Measurements from ENCODE around the gene ADGRG3. TPM values are rescaled to one million over a fixed set of nuclear protein-coding genes. Genes with fewer than 3 reads are reported as not detected.
A peak's percentile ranks its signal among the peaks of the same experiment; 100 is the strongest.

The ADGRG3 gene
- polyA plus RNA-seq, 3 donors, result 0.41 to 1.0 TPM; not detected in 1

DNA sequence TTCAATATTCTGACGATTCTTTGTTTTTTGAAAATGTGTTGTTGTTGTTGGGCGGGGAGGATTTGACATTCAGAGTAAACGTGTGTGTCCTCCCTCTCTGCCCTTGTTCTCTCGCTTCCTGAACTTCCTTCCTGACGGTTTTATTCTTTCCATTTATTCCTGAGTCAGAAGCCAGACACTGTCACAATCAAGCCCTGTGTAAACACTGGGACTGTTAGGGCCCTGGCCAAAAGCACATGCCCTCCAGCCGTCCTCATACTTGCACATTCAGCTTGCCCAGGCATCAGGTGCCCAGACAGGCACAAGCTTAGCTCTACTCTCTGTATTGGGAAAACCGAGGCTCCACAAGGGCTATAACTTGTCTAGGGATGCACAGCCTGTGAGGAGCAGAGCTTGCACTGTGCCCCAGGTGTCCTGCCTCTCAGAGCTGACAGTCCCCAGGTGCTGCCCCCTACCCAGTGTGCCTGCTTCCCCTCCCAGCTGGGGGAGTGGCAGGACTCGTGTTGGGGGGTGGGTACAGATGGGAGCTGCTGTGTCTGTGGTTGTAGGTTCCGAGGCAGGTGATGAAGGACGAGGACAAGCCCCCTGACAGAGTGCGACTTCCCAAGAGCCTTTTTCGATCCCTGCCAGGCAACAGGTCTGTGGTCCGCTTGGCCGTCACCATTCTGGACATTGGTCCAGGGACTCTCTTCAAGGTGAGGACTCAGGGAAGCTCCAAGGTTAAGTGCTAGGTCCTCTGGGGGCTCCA lies 9.7 kb downstream of the ADGRG3 start:
- Histone ChIP-seq H3K9me3 (replicated peaks in 1 of 2; ENCODE audit: control insufficient read depth in 1 of 2, insufficient read depth in 1 of 2, low read length in 2 of 2) (no peaks in the 10 kb centered on the region), H3K36me3 (replicated peaks in 1 of 2; ENCODE audit: control insufficient read depth in 1 of 2, insufficient read depth in 2 of 2, low read length in 2 of 2) (no peaks in the 10 kb centered on the region), H3K27ac (ENCODE audit: low read depth in 1 of 2, low read length in 2 of 2) (no peak overlapping the region), H3K4me3 (replicated peaks in 1 of 3; ENCODE audit: low read depth in 2 of 3, low read length in 3 of 3) (no peak overlapping the region), H3K4me1 (ENCODE audit: control insufficient read depth in 1 of 2, insufficient read depth in 2 of 2, low read length in 2 of 2) (peaks cover 31 to 50% of the 10 kb centered on the region in 2 donors), H3K27me3 (ENCODE audit: control insufficient read depth in 2 of 2, insufficient read depth in 2 of 2, low read length in 2 of 2) (no peaks in the 10 kb centered on the region), H4K20me1 (ENCODE audit: insufficient read depth, low read length) (no peaks in the 10 kb centered on the region), H3K4me2 (replicated peaks; ENCODE audit: extremely low read depth, low read length, poor library complexity, severe bottlenecking) (no peak overlapping the region), H2AFZ (ENCODE audit: insufficient read depth, low read depth, low read length, poor library complexity, severe bottlenecking) (no peak overlapping the region), H3K79me2 (ENCODE audit: insufficient read depth, low read length) (no peaks in the 10 kb centered on the region), H3K9ac (ENCODE audit: insufficient read depth, low read length, poor library complexity, severe bottlenecking) (no peak overlapping the region)
- peaks cover 42% of the 10 kb centered on the region for H3K4me1 Mint-ChIP-seq
- H3K27me3 Mint-ChIP-seq (ENCODE audit: low read depth in 3 of 3), result peaks cover 2 to 4% (median 4%) of the 10 kb centered on the region in 3 donors
- TF ChIP-seq, protein P1, sequence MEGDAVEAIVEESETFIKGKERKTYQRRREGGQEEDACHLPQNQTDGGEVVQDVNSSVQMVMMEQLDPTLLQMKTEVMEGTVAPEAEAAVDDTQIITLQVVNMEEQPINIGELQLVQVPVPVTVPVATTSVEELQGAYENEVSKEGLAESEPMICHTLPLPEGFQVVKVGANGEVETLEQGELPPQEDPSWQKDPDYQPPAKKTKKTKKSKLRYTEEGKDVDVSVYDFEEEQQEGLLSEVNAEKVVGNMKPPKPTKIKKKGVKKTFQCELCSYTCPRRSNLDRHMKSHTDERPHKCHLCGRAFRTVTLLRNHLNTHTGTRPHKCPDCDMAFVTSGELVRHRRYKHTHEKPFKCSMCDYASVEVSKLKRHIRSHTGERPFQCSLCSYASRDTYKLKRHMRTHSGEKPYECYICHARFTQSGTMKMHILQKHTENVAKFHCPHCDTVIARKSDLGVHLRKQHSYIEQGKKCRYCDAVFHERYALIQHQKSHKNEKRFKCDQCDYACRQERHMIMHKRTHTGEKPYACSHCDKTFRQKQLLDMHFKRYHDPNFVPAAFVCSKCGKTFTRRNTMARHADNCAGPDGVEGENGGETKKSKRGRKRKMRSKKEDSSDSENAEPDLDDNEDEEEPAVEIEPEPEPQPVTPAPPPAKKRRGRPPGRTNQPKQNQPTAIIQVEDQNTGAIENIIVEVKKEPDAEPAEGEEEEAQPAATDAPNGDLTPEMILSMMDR (IDR thresholded peaks at IDR 0.05), result no peak
- H3K4me3 Mint-ChIP-seq, result no peak overlapping the region
- WGBS (ENCODE audit: insufficient coverage), result 59% methylated on average over 12 of the region's 14 CpGs
- intact Hi-C loops (cut with micrococcal nuclease), result no loop called here
- H3K27ac Mint-ChIP-seq, result peak overlapping the region in 1 of 7 donors; percentile 48
- no peak for DNase-seq
- H3K9me3 Mint-ChIP-seq, result no peaks in the 10 kb centered on the region
- no peaks in the 10 kb centered on the region for H3K36me3 Mint-ChIP-seq

DNA sequence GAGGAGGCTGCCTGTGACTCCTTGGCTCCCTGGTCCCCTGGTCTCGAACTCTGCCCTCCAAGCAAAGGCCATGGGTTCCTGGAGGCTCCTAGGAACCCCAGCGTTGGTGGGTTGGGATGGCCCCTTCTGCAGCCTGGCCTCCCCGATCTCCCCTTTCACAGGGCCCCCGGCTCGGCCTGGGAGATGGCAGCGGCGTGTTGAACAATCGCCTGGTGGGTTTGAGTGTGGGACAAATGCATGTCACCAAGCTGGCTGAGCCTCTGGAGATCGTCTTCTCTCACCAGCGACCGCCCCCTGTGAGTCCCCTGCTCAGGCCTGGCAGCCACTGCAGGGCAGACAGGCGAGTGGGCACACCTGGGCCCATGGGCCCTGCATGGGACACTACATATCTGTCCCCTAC lies 10.9 kb downstream of the ADGRG3 start:
- DNase-seq, result no peak
- Histone ChIP-seq H2AFZ (ENCODE audit: insufficient read depth, low read depth, low read length, poor library complexity, severe bottlenecking) (no peak overlapping the region), H3K9ac (ENCODE audit: insufficient read depth, low read length, poor library complexity, severe bottlenecking) (no peak overlapping the region), H3K36me3 (replicated peaks in 1 of 2; ENCODE audit: control insufficient read depth in 1 of 2, insufficient read depth in 2 of 2, low read length in 2 of 2) (no peaks in the 10 kb centered on the region), H3K4me2 (replicated peaks; ENCODE audit: extremely low read depth, low read length, poor library complexity, severe bottlenecking) (no peak overlapping the region), H3K79me2 (ENCODE audit: insufficient read depth, low read length) (no peaks in the 10 kb centered on the region), H3K4me1 (ENCODE audit: control insufficient read depth in 1 of 2, insufficient read depth in 2 of 2, low read length in 2 of 2) (peaks cover 33 to 54% of the 10 kb centered on the region in 2 donors), H3K9me3 (replicated peaks in 1 of 2; ENCODE audit: control insufficient read depth in 1 of 2, insufficient read depth in 1 of 2, low read length in 2 of 2) (no peaks in the 10 kb centered on the region), H3K27ac (ENCODE audit: low read depth in 1 of 2, low read length in 2 of 2) (no peak overlapping the region), H3K4me3 (replicated peaks in 1 of 3; ENCODE audit: low read depth in 2 of 3, low read length in 3 of 3) (no peak overlapping the region), H3K27me3 (ENCODE audit: control insufficient read depth in 2 of 2, insufficient read depth in 2 of 2, low read length in 2 of 2) (no peaks in the 10 kb centered on the region), H4K20me1 (ENCODE audit: insufficient read depth, low read length) (no peaks in the 10 kb centered on the region)
- WGBS (ENCODE audit: insufficient coverage), result 93% methylated on average over 9 of the region's 12 CpGs
- TF ChIP-seq, protein P1 (IDR thresholded peaks at IDR 0.05), result no peak
- H3K4me3 Mint-ChIP-seq, result no peak overlapping the region
- no peaks in the 10 kb centered on the region for H3K36me3 Mint-ChIP-seq
- H3K27me3 Mint-ChIP-seq (ENCODE audit: low read depth in 3 of 3), result peaks cover 0 to 3% (median 2%) of the 10 kb centered on the region in 3 donors
- H3K9me3 Mint-ChIP-seq, result no peaks in the 10 kb centered on the region
- peaks cover 44% of the 10 kb centered on the region for H3K4me1 Mint-ChIP-seq
- intact Hi-C loops (cut with micrococcal nuclease), result no loop called here
- H3K27ac Mint-ChIP-seq, result peak overlapping the region in 1 of 7 donors; percentile 35

Measured in CD14-positive monocyte (primary cell).